GM12892 (cell line): ENCODE measurements around the gene PSMG3.

Source experiments
- DNase-seq: peaks from one replicate; pipeline ENCODE4 v3.0.0; 2011; ENCODE audit not compliant: insufficient read length
- FAIRE-seq: peaks from 2 replicates; lab custom pipeline; 2011; peaks lifted over from hg19 to GRCh38; lab: Jason Lieb, UNC
- POLR2A ChIP-seq: IDR thresholded peaks from 2 replicates; pipeline ENCODE4 v1.6.1; 2011; ENCODE audit warnings: low read depth, low read length, control low read depth
- POLR2AphosphoS5 ChIP-seq: IDR thresholded peaks from 2 replicates; pipeline ENCODE4 v1.6.1; 2011; ENCODE audit warnings: low read depth, low read length, control low read depth
- TAF1 ChIP-seq: IDR thresholded peaks from 2 replicates; pipeline ENCODE4 v1.6.1; 2011; ENCODE audit warnings: low read depth, mild to moderate bottlenecking, control low read depth, low read length, borderline replicate concordance

The PSMG3 gene

GRCh38 chr7:1559626-1560590, 9.9 kb downstream of the PSMG3 start:
- DNase-seq (no peak), FAIRE-seq (no peak)
- TF ChIP-seq TAF1 (no peak), POLR2AphosphoS5 (no peak), POLR2A (no peak)

- FAIRE-seq (no peak), DNase-seq (no peak)
- TF ChIP-seq POLR2AphosphoS5 (no peak), POLR2A (no peak), TAF1 (no peak)
Measured at GRCh38 chr7:1558841-1559625, 10.8 kb downstream of the PSMG3 start.

- DNase-seq (no peak), FAIRE-seq (no peak)
- TF ChIP-seq POLR2A (no peak), POLR2AphosphoS5 (no peak), TAF1 (no peak)
Measured at GRCh38 chr7:1558181-1558811, 11.5 kb downstream of the PSMG3 start.

DNA sequence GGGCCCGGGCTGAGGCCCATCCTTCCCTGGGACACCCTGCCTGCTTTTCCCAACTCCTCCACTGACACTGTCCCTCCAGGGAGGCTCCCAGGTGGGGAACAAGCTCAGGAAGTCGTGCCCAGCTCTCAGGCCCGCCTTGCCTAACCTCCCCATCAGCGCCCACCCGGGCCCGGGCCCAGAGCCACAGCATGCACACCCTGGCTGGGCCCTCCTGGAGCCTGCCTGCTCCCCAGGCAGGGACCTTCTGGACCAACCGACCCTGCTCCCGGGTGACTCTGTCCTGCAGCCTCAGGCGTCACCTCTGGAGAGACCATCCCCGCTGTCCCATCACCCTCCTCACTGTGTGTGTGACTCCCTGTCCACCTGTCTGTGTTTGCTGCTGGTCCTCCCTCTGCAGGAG, 12.1 kb downstream of the PSMG3 start:
- TF ChIP-seq POLR2A (no peak), TAF1 (no peak), POLR2AphosphoS5 (no peak)
- no peak for FAIRE-seq
- no peak for DNase-seq

DNA sequence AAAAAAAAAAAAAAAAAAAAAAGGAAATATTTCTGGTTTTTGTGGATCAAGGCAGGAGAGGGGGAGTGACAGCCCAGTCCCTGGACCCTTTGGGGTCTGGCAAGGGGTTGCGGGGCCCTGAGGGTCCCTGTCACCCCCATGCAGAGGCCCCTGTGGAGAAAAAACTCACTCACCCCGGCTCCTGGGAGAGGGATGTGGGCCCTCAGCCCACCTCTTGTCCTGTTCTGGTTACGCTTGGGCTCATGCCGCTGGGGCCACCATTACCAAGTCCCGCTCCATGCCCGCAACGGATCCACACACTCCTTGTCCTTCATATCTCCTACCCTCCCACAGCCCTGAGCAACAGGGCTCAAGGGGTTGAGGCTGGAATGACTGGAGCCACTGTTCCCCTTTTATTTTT, 12.8 kb downstream of the PSMG3 start:
- DNase-seq = no peak
- no peak for TF ChIP-seq POLR2AphosphoS5
- no peak for TF ChIP-seq TAF1
- TF ChIP-seq POLR2A = no peak
- FAIRE-seq = no peak

DNA sequence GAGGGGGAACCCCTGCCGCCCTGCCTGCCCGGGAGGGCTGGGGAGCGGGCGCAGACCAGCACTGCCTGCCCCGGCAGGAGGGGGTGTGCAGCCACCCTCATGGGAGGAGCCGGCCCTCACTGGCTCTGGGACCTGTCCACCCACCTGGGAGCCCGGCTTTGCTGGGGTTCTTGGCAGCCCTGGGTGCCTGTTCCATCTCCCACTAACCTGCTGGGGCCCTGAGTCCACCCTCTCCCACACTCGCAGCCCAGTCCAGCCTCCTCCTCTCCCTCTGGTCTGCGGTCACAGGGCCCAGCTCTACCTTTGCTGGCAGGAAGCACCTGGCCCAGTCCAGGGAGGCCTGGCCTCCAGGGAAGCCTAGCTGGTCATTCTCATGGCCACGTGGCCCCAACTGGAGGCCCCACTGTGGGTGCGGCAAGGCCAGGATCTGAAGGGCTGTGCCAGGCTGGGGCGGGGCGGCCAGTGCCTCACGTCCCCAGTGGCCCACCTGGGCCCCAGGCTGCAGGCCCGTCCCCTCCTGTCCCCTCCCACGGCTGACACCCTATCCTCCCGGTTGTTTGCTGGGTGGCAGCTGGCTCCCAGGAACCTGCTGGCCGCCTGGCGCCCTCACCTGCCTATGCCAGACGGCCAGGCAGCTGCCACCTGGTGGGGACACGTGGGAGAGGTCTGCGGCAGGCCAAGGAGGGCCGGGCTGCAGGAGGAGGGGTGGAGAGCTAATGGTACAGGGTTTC, 13.9 kb downstream of the PSMG3 start, which contains the start of gene TMEM184A:
TSS of gene TMEM184A (minus strand) at position 393 of the 731 bp plus-strand sequence. CDS start 721 bp downstream, outside the sequence.
- FAIRE-seq = no peak

GRCh38 chr7:1555046-1555812, 14.6 kb downstream of the PSMG3 start:
- FAIRE-seq = no peak

More for the DNA sequence above, 13.9 kb downstream of the PSMG3 start, which contains the start of gene TMEM184A:
- peak; percentile 79 for DNase-seq
- TF ChIP-seq POLR2AphosphoS5 = no peak

DNA sequence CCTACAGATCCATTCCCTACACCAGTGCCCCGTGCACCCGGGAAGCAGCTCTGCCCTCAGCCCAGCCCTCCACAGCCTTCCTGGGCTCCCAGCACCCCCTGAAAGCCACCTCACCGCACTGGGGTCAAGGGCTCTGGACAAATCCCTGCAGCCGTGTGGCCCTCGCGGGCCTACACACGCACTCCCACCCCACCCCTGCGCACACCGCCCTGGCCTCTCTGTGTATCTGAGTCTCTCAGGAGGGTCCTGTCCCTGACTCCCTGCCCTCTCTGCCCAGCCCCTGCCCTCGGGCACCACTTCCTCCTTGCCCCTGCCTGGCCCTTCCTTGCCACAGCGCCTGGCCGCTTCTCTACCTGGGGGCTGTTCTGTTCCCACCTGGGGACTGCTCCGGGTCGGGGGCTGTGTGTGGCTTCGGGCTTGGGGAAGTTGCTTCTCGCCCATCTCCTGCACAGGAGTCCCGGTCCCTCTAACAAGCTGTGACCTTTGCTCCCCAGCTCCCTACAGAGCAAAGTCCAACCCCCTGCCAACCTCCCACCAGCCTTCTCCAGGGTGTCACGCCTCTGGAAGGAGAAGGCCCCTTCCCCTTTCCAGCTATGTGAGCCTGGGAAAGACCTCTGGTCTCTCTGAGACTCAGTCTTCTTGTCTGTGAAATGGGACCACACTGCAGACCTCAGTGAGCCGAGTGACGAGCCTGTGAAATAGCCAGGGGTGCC, 15.3 kb downstream of the PSMG3 start:
- FAIRE-seq (no peak), DNase-seq (no peak)
- TF ChIP-seq TAF1 = no peak
- TF ChIP-seq POLR2A = no peak
- no peak for TF ChIP-seq POLR2AphosphoS5

More at GRCh38 chr7:1555046-1555812, 14.6 kb downstream of the PSMG3 start:
- no peak for TF ChIP-seq POLR2AphosphoS5
- TF ChIP-seq POLR2A = no peak
- no peak for TF ChIP-seq TAF1
- no peak for DNase-seq

- no peak for TF ChIP-seq POLR2AphosphoS5
- TF ChIP-seq TAF1 = no peak
- TF ChIP-seq POLR2A = no peak
- no peak for FAIRE-seq
- DNase-seq = no peak
Measured at GRCh38 chr7:1553512-1554210, 16.2 kb downstream of the PSMG3 start.
